Measurements from ENCODE around the gene ZNF830. TPM values are rescaled to one million over a fixed set of nuclear protein-coding genes. Genes with fewer than 3 reads are reported as not detected.

The ZNF830 gene
- total and polyA plus RNA-seq, 2 of the 13 experiments (the other 11 are each of a cell fraction or from before 2014, with no cell fraction given) = 6.1 to 19.0 TPM

DNA sequence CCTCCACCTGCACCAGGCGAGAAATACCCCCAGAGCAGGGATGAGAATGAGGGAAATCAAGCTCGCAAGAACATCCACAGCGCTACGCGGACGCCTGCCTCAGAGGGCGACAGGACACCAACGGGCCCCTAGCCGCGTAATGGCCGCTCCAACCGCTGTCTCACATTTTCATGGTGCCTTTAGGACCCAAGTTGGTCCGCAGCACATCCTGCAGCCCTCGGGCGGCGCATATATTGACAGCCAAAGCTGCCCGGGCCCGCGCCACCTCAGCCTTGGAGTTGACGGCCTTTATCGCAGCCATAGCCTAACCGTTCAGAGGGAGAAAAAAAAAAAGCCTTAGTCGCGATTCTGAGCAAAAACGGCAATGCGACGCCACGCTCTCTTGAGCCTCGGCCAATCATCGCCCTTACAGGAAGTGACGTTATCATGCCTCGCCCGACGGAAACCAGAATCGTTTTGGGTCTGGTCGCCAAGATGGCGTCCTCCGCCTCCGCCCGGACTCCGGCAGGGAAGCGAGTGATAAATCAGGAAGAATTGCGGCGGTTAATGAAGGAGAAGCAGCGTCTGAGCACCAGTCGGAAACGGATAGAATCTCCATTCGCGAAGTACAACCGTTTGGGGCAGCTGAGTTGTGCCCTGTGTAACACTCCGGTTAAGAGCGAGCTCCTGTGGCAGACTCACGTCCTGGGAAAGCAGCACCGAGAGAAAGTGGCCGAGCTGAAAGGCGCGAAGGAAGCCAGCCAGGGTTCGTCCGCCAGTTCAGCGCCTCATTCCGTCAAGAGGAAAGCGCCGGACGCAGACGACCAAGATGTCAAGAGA lies at the start of gene ZNF830, which contains the start of gene CCT6B (continued):
- TF ChIP-seq, protein P1, sequence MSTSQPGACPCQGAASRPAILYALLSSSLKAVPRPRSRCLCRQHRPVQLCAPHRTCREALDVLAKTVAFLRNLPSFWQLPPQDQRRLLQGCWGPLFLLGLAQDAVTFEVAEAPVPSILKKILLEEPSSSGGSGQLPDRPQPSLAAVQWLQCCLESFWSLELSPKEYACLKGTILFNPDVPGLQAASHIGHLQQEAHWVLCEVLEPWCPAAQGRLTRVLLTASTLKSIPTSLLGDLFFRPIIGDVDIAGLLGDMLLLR (CRISPR knock-in tag; IDR thresholded peaks at IDR 0.05) = no peak
- TF ChIP-seq PAWR (CRISPR knock-in tag; IDR thresholded peaks at IDR 0.05; ENCODE audit: borderline replicate concordance) (no peak), ARNT (IDR thresholded peaks at IDR 0.05) (no peak), NFATC3 (CRISPR knock-in tag; IDR thresholded peaks at IDR 0.05) (no peak), PTBP1 (IDR thresholded peaks at IDR 0.05; ENCODE audit: low read depth, low read length, poor library complexity, severe bottlenecking) (peak; percentile 57), ZNF878 (CRISPR knock-in tag; IDR thresholded peaks at IDR 0.05) (0 out of 2 replicates have a peak, but pooled peaks have one; percentile 49), ZNF230 (CRISPR knock-in tag; IDR thresholded peaks at IDR 0.05) (0 out of 2 replicates have a peak, but pooled peaks have one; percentile 64), ZNF556 (CRISPR knock-in tag; IDR thresholded peaks at IDR 0.05; ENCODE audit: borderline replicate concordance) (peak; percentile 55; the same call in 1 of the 2 replicates), GATAD2A (CRISPR knock-in tag; IDR thresholded peaks at IDR 0.05) (no peak)
- TF ChIP-seq, protein P2, sequence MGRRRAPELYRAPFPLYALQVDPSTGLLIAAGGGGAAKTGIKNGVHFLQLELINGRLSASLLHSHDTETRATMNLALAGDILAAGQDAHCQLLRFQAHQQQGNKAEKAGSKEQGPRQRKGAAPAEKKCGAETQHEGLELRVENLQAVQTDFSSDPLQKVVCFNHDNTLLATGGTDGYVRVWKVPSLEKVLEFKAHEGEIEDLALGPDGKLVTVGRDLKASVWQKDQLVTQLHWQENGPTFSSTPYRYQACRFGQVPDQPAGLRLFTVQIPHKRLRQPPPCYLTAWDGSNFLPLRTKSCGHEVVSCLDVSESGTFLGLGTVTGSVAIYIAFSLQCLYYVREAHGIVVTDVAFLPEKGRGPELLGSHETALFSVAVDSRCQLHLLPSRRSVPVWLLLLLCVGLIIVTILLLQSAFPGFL (CRISPR knock-in tag; IDR thresholded peaks at IDR 0.05) = no peak
- TF ChIP-seq, protein P3, sequence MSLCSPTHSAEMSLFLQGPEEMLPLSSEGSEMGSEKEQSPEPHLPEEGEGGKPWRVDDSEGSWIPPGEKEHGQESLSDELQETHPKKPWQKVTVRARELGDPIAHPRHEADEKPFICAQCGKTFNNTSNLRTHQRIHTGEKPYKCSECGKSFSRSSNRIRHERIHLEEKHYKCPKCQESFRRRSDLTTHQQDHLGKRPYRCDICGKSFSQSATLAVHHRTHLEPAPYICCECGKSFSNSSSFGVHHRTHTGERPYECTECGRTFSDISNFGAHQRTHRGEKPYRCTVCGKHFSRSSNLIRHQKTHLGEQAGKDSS (CRISPR knock-in tag; IDR thresholded peaks at IDR 0.05; ENCODE audit: borderline replicate concordance, low read depth) = peak; percentile 66; the same call in 1 of the 2 replicates
- TF ChIP-seq, protein P4, sequence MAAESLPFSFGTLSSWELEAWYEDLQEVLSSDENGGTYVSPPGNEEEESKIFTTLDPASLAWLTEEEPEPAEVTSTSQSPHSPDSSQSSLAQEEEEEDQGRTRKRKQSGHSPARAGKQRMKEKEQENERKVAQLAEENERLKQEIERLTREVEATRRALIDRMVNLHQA (CRISPR knock-in tag; IDR thresholded peaks at IDR 0.05) = no peak
- TF ChIP-seq, protein P5, sequence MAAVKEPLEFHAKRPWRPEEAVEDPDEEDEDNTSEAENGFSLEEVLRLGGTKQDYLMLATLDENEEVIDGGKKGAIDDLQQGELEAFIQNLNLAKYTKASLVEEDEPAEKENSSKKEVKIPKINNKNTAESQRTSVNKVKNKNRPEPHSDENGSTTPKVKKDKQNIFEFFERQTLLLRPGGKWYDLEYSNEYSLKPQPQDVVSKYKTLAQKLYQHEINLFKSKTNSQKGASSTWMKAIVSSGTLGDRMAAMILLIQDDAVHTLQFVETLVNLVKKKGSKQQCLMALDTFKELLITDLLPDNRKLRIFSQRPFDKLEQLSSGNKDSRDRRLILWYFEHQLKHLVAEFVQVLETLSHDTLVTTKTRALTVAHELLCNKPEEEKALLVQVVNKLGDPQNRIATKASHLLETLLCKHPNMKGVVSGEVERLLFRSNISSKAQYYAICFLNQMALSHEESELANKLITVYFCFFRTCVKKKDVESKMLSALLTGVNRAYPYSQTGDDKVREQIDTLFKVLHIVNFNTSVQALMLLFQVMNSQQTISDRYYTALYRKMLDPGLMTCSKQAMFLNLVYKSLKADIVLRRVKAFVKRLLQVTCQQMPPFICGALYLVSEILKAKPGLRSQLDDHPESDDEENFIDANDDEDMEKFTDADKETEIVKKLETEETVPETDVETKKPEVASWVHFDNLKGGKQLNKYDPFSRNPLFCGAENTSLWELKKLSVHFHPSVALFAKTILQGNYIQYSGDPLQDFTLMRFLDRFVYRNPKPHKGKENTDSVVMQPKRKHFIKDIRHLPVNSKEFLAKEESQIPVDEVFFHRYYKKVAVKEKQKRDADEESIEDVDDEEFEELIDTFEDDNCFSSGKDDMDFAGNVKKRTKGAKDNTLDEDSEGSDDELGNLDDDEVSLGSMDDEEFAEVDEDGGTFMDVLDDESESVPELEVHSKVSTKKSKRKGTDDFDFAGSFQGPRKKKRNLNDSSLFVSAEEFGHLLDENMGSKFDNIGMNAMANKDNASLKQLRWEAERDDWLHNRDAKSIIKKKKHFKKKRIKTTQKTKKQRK (IDR thresholded peaks at IDR 0.05; ENCODE audit: low read length) = no peak
- TF ChIP-seq, protein P6, sequence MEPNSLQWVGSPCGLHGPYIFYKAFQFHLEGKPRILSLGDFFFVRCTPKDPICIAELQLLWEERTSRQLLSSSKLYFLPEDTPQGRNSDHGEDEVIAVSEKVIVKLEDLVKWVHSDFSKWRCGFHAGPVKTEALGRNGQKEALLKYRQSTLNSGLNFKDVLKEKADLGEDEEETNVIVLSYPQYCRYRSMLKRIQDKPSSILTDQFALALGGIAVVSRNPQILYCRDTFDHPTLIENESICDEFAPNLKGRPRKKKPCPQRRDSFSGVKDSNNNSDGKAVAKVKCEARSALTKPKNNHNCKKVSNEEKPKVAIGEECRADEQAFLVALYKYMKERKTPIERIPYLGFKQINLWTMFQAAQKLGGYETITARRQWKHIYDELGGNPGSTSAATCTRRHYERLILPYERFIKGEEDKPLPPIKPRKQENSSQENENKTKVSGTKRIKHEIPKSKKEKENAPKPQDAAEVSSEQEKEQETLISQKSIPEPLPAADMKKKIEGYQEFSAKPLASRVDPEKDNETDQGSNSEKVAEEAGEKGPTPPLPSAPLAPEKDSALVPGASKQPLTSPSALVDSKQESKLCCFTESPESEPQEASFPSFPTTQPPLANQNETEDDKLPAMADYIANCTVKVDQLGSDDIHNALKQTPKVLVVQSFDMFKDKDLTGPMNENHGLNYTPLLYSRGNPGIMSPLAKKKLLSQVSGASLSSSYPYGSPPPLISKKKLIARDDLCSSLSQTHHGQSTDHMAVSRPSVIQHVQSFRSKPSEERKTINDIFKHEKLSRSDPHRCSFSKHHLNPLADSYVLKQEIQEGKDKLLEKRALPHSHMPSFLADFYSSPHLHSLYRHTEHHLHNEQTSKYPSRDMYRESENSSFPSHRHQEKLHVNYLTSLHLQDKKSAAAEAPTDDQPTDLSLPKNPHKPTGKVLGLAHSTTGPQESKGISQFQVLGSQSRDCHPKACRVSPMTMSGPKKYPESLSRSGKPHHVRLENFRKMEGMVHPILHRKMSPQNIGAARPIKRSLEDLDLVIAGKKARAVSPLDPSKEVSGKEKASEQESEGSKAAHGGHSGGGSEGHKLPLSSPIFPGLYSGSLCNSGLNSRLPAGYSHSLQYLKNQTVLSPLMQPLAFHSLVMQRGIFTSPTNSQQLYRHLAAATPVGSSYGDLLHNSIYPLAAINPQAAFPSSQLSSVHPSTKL (CRISPR knock-in tag; IDR thresholded peaks at IDR 0.05) = 0 out of 2 replicates have a peak, but pooled peaks have one; percentile 44
- TF ChIP-seq, protein P7, sequence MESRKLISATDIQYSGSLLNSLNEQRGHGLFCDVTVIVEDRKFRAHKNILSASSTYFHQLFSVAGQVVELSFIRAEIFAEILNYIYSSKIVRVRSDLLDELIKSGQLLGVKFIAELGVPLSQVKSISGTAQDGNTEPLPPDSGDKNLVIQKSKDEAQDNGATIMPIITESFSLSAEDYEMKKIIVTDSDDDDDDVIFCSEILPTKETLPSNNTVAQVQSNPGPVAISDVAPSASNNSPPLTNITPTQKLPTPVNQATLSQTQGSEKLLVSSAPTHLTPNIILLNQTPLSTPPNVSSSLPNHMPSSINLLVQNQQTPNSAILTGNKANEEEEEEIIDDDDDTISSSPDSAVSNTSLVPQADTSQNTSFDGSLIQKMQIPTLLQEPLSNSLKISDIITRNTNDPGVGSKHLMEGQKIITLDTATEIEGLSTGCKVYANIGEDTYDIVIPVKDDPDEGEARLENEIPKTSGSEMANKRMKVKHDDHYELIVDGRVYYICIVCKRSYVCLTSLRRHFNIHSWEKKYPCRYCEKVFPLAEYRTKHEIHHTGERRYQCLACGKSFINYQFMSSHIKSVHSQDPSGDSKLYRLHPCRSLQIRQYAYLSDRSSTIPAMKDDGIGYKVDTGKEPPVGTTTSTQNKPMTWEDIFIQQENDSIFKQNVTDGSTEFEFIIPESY (CRISPR knock-in tag; IDR thresholded peaks at IDR 0.05) = no peak
